ENCODE measurements around the gene TUBG1. TPM values are rescaled to one million over a fixed set of nuclear protein-coding genes. Genes with fewer than 3 reads are reported as not detected.

TUBG1 gene
- total and polyA plus RNA-seq, 9 of the 15 experiments (the other 6 are each of a cell fraction or from before 2014, with no cell fraction given), result 33.1 to 147 (median 66.0) TPM

DNA sequence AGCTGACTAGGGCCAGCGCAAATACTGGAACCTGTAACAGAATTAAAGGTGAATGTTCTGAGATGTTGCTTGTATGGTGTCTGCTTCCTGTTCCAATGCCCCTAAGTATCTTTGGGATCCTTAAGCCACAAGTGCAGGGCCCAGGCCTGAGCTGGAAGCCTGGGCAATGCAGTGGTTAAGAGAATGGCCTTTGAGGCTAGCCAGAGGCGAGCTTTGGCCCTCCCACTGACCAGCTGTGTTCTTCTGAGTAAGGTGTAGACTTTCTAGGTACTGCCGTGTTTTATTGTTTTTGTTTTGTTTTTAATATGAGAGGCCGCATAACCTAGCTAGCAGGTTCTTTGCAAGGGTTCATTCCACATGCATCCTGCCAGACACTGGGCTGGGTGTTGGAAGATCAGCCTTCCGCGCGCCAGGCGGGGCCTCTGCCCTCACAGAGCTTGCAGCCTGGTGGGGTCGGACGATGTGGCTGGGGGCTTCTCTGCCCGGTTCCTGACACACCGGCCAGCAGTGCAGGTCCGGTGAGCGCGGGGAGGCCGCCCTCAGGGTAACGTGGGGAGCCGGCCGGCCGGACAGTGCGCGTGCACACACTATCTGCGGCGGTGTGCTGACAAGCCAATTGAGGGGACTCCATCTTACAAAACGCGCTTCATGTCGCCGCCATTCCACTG, 43.1 kb upstream of the TUBG1 start (continued):
- TF ChIP-seq FOXK2 (conservative IDR thresholded peaks at IDR 0.05 in 1 of 2, IDR thresholded peaks at IDR 0.05 in 1 of 2; ENCODE audit: low read depth in 2 of 2) (no peak), SRSF3 (IDR thresholded peaks at IDR 0.05; ENCODE audit: insufficient read depth, low read length) (no peak), RBM15 (IDR thresholded peaks at IDR 0.05; ENCODE audit: insufficient read depth, low read length) (no peak), CBX2 (IDR thresholded peaks at IDR 0.05; ENCODE audit: insufficient read depth, low read length, poor library complexity, severe bottlenecking) (no peak), MIER1 (IDR thresholded peaks at IDR 0.05; ENCODE audit: low read depth) (peak; percentile 65; the same call in 1 of the 2 replicates)

DNA sequence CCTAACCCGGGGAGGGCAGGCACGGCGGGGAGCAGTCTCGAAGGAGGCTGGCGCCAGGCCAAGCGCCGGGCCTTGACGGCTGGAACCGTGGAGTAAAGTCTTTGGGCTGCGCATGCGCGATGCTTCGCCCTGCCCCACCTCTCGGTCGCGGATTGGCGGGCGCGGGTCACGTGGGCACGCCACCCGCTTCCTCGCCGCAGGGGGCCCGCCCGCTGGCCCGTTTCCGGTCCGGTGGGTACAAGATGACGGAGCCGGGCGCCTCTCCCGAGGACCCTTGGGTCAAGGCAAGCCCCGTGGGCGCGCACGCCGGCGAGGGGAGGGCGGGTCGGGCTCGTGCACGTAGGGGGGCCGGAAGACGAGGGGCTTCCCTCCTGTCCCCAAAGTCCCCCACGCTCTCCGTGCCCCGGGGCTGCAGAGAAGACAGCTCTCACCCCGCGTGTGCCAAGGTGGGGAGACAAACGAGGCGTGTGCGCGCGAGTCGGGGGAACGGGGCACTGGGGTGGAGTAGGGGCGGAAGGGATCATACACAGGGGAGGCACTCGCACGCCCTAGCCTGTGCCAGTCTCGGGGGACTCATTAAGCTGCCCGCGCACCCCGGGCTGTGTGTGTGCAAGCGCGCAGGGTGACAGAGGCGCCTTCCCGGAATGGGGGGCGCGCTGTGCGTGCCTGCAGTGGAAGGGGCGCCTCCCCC, 42.5 kb upstream of the TUBG1 start, which contains the start of gene MLX:
Gene MLX, plus strand, starts transcription at position 218 of the 691 bp plus-strand sequence. Its CDS starts 25 bp downstream, at position 243.
- H3K9ac ChIP-seq (ENCODE audit: insufficient read depth in 1 of 2, low read depth in 2 of 2, low read length in 2 of 2), result peak within 1 kb of the TSS; percentile 88 to 96
- BruUV-seq (replicated peaks), result TSS peak; percentile 24
- H2AFZ ChIP-seq (ENCODE audit: low read depth, low read length), result peak within 1 kb of the TSS; percentile 87
- WGBS (ENCODE audit: insufficient coverage, low coverage, missing lambda C conversion rate), result under 1% methylated on average over 63 of the region's 72 CpGs
- DNase-seq (ENCODE audit: extremely low read depth in 1 of 4, low spot score in 3 of 4) (peak; percentile 97 to 100 (median 100)), FAIRE-seq (peak; percentile 90), ATAC-seq (peak; percentile 73)
- no peaks in the 10 kb centered on the region for H3K9me1 ChIP-seq (ENCODE audit: control insufficient read depth, insufficient read depth, low read length)
- no peaks in the 10 kb centered on the region for H3K27me3 ChIP-seq (ENCODE audit: control insufficient read depth in 2 of 2, insufficient read depth in 2 of 2, low read length in 2 of 2)
- peaks cover 80% of the 10 kb centered on the region for H3K36me3 ChIP-seq (ENCODE audit: control insufficient read depth, insufficient read depth, low read length)
- ChIA-PET POLR2A (interaction anchor here (0.6 to 8.3 kb wide), 6 partner anchors 10 to 362 kb away, joined by 3 to 58 read pairs (median 3); partner anchors contain the start of genes BECN1, PSMC3IP and VPS25), CTCF (ENCODE audit: low intra/inter-chr PET ratio) (interaction anchor here (0.6 to 0.7 kb wide), 2 partner anchors 12 to 31 kb away, joined by 3 read pairs; partner anchors contain the start of gene NAGLU)
- peaks cover 32 to 60% of the 10 kb centered on the region in 2 experiments for H3K4me1 ChIP-seq (replicated peaks in 1 of 2; ENCODE audit: control insufficient read depth in 2 of 2, insufficient read depth in 2 of 2, low read length in 2 of 2)
- peak within 1 kb of the TSS; percentile 88 for H3K4me2 ChIP-seq (ENCODE audit: insufficient read depth, low read length)
- in situ Hi-C loops (cut with MboI), result no loop called here
- H3K4me3 ChIP-seq, result peak within 1 kb of the TSS; percentile 82
- peak within 1 kb of the TSS; percentile 89 for H3K27ac ChIP-seq (ENCODE audit: extremely low read depth, low read depth, low read length)
- H3K79me2 ChIP-seq (ENCODE audit: control insufficient read depth, insufficient read depth, low read length), result peaks cover 75% of the 10 kb centered on the region
- H4K20me1 ChIP-seq (replicated peaks; ENCODE audit: control insufficient read depth, insufficient read depth, low read length), result no peaks in the 10 kb centered on the region
- H3K9me3 ChIP-seq (replicated peaks; ENCODE audit: control insufficient read depth, insufficient read depth, low read depth, low read length), result no peaks in the 10 kb centered on the region
- intact Hi-C loops (cut with micrococcal nuclease), result no loop called here
- TF ChIP-seq TEAD2 (tag; IDR thresholded peaks at IDR 0.05) (no peak), NFIC (IDR thresholded peaks at IDR 0.05) (peak; percentile 99), KAT2B (IDR thresholded peaks at IDR 0.05; ENCODE audit: low read depth, low read length) (no peak), YBX1 (IDR thresholded peaks at IDR 0.05) (no peak), ZNF384 (IDR thresholded peaks at IDR 0.05; ENCODE audit: low read depth, low read length) (no peak), GABPB1 (CRISPR knock-in tag; IDR thresholded peaks at IDR 0.05) (peak; percentile 86), ZEB2 (IDR thresholded peaks at IDR 0.05) (no peak), ID3 (CRISPR knock-in tag; IDR thresholded peaks at IDR 0.05) (no peak), ID3 (tag; IDR thresholded peaks at IDR 0.05) (no peak), PYGO2 (tag; IDR thresholded peaks at IDR 0.05) (no peak), MEIS2 (IDR thresholded peaks at IDR 0.05; ENCODE audit: partially characterized antibody) (peak; percentile 90), JUNB (CRISPR knock-in tag; conservative IDR thresholded peaks at IDR 0.05) (no peak), NCOA2 (IDR thresholded peaks at IDR 0.05; ENCODE audit: partially characterized antibody in 2 of 2) (no peak), CXXC5 (CRISPR knock-in tag; IDR thresholded peaks at IDR 0.05) (peak; percentile 74), FIP1L1 (IDR thresholded peaks at IDR 0.05; ENCODE audit: low read depth, low read length, poor library complexity, severe bottlenecking) (peak; percentile 88), ZNF785 (CRISPR knock-in tag; IDR thresholded peaks at IDR 0.05) (no peak)
